ENCODE measurements around the gene ABCC3.

Gene ABCC3

GRCh38 chr17:50685691-50686493, 51.2 kb downstream of the ABCC3 start:
- TF ChIP-seq CTCF (IDR thresholded peaks at IDR 0.05; ENCODE audit: borderline replicate concordance, insufficient read depth, low read depth, low read length) = no peak
- no peak overlapping the region for H3K4me3 ChIP-seq (ENCODE audit: low read depth, low read length)

- no peak for TF ChIP-seq CTCF (IDR thresholded peaks at IDR 0.05; ENCODE audit: borderline replicate concordance, insufficient read depth, low read depth, low read length)
- no peak overlapping the region for H3K4me3 ChIP-seq (ENCODE audit: low read depth, low read length)
Observed at GRCh38 chr17:50686494-50687199, 52.0 kb downstream of the ABCC3 start.

GRCh38 chr17:50687200-50688066, 52.8 kb downstream of the ABCC3 start:
- H3K4me3 ChIP-seq (ENCODE audit: low read depth, low read length) = no peak overlapping the region

GRCh38 chr17:50688245-50688644, 53.6 kb downstream of the ABCC3 start:
- TF ChIP-seq CTCF (IDR thresholded peaks at IDR 0.05; ENCODE audit: borderline replicate concordance, insufficient read depth, low read depth, low read length) = no peak
- no peak overlapping the region for H3K4me3 ChIP-seq (ENCODE audit: low read depth, low read length)

More at GRCh38 chr17:50687200-50688066, 52.8 kb downstream of the ABCC3 start:
- no peak for TF ChIP-seq CTCF (IDR thresholded peaks at IDR 0.05; ENCODE audit: borderline replicate concordance, insufficient read depth, low read depth, low read length)

- H3K4me3 ChIP-seq (ENCODE audit: low read depth, low read length) = no peak overlapping the region
- no peak for TF ChIP-seq CTCF (IDR thresholded peaks at IDR 0.05; ENCODE audit: borderline replicate concordance, insufficient read depth, low read depth, low read length)
Observed at GRCh38 chr17:50689251-50689650, 54.6 kb downstream of the ABCC3 start.

- H3K4me3 ChIP-seq (ENCODE audit: low read depth, low read length) = no peak overlapping the region
- TF ChIP-seq CTCF (IDR thresholded peaks at IDR 0.05; ENCODE audit: borderline replicate concordance, insufficient read depth, low read depth, low read length) = no peak
Observed at GRCh38 chr17:50689956-50690886, 55.5 kb downstream of the ABCC3 start.

Measured in GM12875 (cell line).